Neural cell (in vitro differentiated cells): ENCODE measurements around the gene ZDHHC14. TPM values are rescaled to one million over a fixed set of nuclear protein-coding genes. Genes with fewer than 3 reads are reported as not detected.

Experiments used
- H2AFZ ChIP-seq: fragments of 200-600, 300-800 bp; sonication (generic), shearing (Covaris generic); 2 replicates; pipeline ENCODE4 v1.6.0; 2014; ENCODE audit warnings: low read depth, mild to moderate bottlenecking, antibody characterized with exemption, low read length, moderate library complexity
- H3F3A ChIP-seq: fragments of 200-600 bp; shearing (Covaris generic); 2 replicates; pipeline ENCODE4 v1.6.1; 2016; ENCODE audit warnings: mild to moderate bottlenecking, moderate library complexity, mixed read lengths, antibody characterized with exemption, low read length; ENCODE audit not compliant: insufficient read depth, poor library complexity, severe bottlenecking
- H3K27ac ChIP-seq: fragments of 200-600, 300-800 bp; sonication (generic), shearing (Covaris generic); 2 replicates; pipeline ENCODE4 v1.5.1; 2014; ENCODE audit warnings: mild to moderate bottlenecking, low read length, moderate library complexity
- H3K27me3 ChIP-seq: fragments of 300-800, 200-600 bp; sonication (generic), shearing (Covaris generic); 2 replicates; pipeline ENCODE4 v1.6.0; 2014; ENCODE audit warnings: mild to moderate bottlenecking, low read depth, low read length, moderate library complexity; ENCODE audit not compliant: insufficient read depth
- H3K36me3 ChIP-seq: fragments of 300-800, 200-600 bp; sonication (generic), shearing (Covaris generic); 2 replicates; pipeline ENCODE4 v1.5.1; 2014; ENCODE audit warnings: mild to moderate bottlenecking, antibody characterized with exemption, low read length, moderate library complexity; ENCODE audit not compliant: insufficient read depth
- H3K4me2 ChIP-seq: fragments of 300-800, 200-600 bp; sonication (generic), shearing (Covaris generic); 2 replicates; pipeline ENCODE4 v1.6.0; 2014; ENCODE audit warnings: mild to moderate bottlenecking, low read length
- H3K4me3 ChIP-seq: fragments of 300-800, 200-600 bp; sonication (generic), shearing (Covaris generic); 2 replicates; pipeline ENCODE4 v1.5.1; 2014; ENCODE audit warnings: mild to moderate bottlenecking, low read length, moderate library complexity
- H3K79me2 ChIP-seq: fragments of 200-600 bp; shearing (Covaris generic); replicated peaks from 2 replicates; pipeline ENCODE4 v1.6.0; 2014; ENCODE audit warnings: mild to moderate bottlenecking, low read length, moderate library complexity; ENCODE audit not compliant: insufficient read depth
- H3K9ac ChIP-seq: fragments of 300-800, 200-600 bp; sonication (generic), shearing (Covaris generic); 2 replicates; pipeline ENCODE4 v1.6.1; 2016; ENCODE audit warnings: mild to moderate bottlenecking, low read length, mixed read lengths
- H3K9me2 ChIP-seq: fragments of 200-600 bp; shearing (Covaris generic); 2 replicates; pipeline ENCODE4 v1.6.1; 2016; ENCODE audit warnings: mild to moderate bottlenecking, low read length, mixed read lengths; ENCODE audit not compliant: insufficient read depth
- H3K9me3 ChIP-seq: fragments of 200-600, 300-800 bp; sonication (generic), shearing (Covaris generic); 2 replicates; pipeline ENCODE4 v1.6.1; 2016; ENCODE audit warnings: mild to moderate bottlenecking, mixed run types, low read length, moderate library complexity, mixed read lengths
- H4K20me1 ChIP-seq: fragments of 200-600 bp; shearing (Covaris generic); 2 replicates; pipeline ENCODE4 v1.6.1; 2016; ENCODE audit warnings: mild to moderate bottlenecking, mixed run types; ENCODE audit not compliant: insufficient read depth
- CTCF ChIP-seq: fragments of 450-650 bp; IDR thresholded peaks from 2 replicates; pipeline ENCODE4 v1.5.1; 2014; ENCODE audit warnings: antibody characterized with exemption, mild to moderate bottlenecking, moderate library complexity; ENCODE audit not compliant: poor library complexity, severe bottlenecking
- EP300 ChIP-seq: fragments of 450-650 bp; conservative IDR thresholded peaks from 2 replicates; pipeline ENCODE4 v1.6.1; 2014; ENCODE audit warnings: antibody characterized with exemption, mild to moderate bottlenecking, moderate library complexity; ENCODE audit not compliant: poor library complexity, severe bottlenecking
- EZH2 ChIP-seq: fragments of 200-600, 300-800 bp; shearing (Covaris generic), sonication (generic); IDR thresholded peaks from 2 replicates; pipeline ENCODE4 v1.6.1; 2014; ENCODE audit warnings: antibody characterized with exemption, low read length, borderline replicate concordance, mild to moderate bottlenecking; ENCODE audit not compliant: insufficient read depth, poor library complexity, severe bottlenecking
- MXI1 ChIP-seq: fragments of 450-650 bp; conservative IDR thresholded peaks from 2 replicates; pipeline ENCODE4 v1.6.1; 2014; ENCODE audit warnings: antibody characterized with exemption, mild to moderate bottlenecking; ENCODE audit not compliant: poor library complexity, severe bottlenecking
- POLR2AphosphoS5 ChIP-seq: IDR thresholded peaks from 2 replicates; pipeline ENCODE4 v1.6.1; 2012
- RAD21 ChIP-seq: fragments of 450-650 bp; conservative IDR thresholded peaks from 2 replicates; pipeline ENCODE4 v1.6.1; 2014; ENCODE audit warnings: antibody characterized with exemption, mild to moderate bottlenecking, moderate library complexity
- REST ChIP-seq: IDR thresholded peaks from 2 replicates; pipeline ENCODE4 v1.6.1; 2012; ENCODE audit warnings: borderline replicate concordance
- SMC3 ChIP-seq: fragments of 450-650 bp; conservative IDR thresholded peaks from 2 replicates; pipeline ENCODE4 v1.6.1; 2014; ENCODE audit warnings: antibody characterized with exemption, mild to moderate bottlenecking, moderate library complexity; ENCODE audit not compliant: poor library complexity
- TAF1 ChIP-seq: IDR thresholded peaks from 2 replicates; pipeline ENCODE4 v1.6.1; 2012; ENCODE audit warnings: low read depth
- polyA plus RNA-seq: library from polyadenylated mRNA; depleted of rRNA; stranded (reverse); fragments of >200 nt; gene quantifications from 2 replicates; pipeline ENCODE4 v1.2.3, GENCODE V29; 2014

Gene ZDHHC14
- polyA plus RNA-seq, 1 donor from 2014 or later = 4.1 TPM

- Histone ChIP-seq H3K4me3 (peak overlapping the region; percentile 18), H3K79me2 (no peaks in the 10 kb centered on the region), H3F3A (no peaks in the 10 kb centered on the region), H3K9ac (no peak overlapping the region), H2AFZ (no peak overlapping the region), H3K27ac (peak overlapping the region; percentile 4), H3K36me3 (no peaks in the 10 kb centered on the region), H4K20me1 (no peaks in the 10 kb centered on the region), H3K9me3 (no peaks in the 10 kb centered on the region), H3K9me2 (no peaks in the 10 kb centered on the region), H3K4me2 (no peak overlapping the region), H3K27me3 (no peaks in the 10 kb centered on the region)
- TF ChIP-seq EP300 (no peak), SMC3 (no peak), CTCF (no peak), POLR2AphosphoS5 (no peak), TAF1 (no peak), REST (no peak), MXI1 (no peak), EZH2 (no peak), RAD21 (no peak)
Measured at GRCh38 chr6:157374889-157375443, 6.0 kb upstream of the ZDHHC14 start.

GRCh38 chr6:157376241-157376640 is 4.7 kb upstream of the ZDHHC14 start:
- H4K20me1 ChIP-seq = no peaks in the 10 kb centered on the region
- no peaks in the 10 kb centered on the region for H3K27me3 ChIP-seq
- no peak overlapping the region for H2AFZ ChIP-seq
- H3K79me2 ChIP-seq = no peaks in the 10 kb centered on the region
- H3K4me3 ChIP-seq = no peak overlapping the region
- H3K9ac ChIP-seq = no peak overlapping the region
- no peak overlapping the region for H3K27ac ChIP-seq
- TF ChIP-seq CTCF = no peak
- TF ChIP-seq TAF1 = no peak
- no peak for TF ChIP-seq RAD21
- TF ChIP-seq EP300 = no peak
- no peak for TF ChIP-seq MXI1
- TF ChIP-seq EZH2 = no peak
- no peak for TF ChIP-seq SMC3
- TF ChIP-seq POLR2AphosphoS5 = no peak
- TF ChIP-seq REST = no peak
- no peaks in the 10 kb centered on the region for H3F3A ChIP-seq
- H3K9me3 ChIP-seq = no peaks in the 10 kb centered on the region
- no peaks in the 10 kb centered on the region for H3K9me2 ChIP-seq
- H3K36me3 ChIP-seq = no peaks in the 10 kb centered on the region
- no peak overlapping the region for H3K4me2 ChIP-seq
